ENCODE measurements around the gene ASB4.

DNA sequence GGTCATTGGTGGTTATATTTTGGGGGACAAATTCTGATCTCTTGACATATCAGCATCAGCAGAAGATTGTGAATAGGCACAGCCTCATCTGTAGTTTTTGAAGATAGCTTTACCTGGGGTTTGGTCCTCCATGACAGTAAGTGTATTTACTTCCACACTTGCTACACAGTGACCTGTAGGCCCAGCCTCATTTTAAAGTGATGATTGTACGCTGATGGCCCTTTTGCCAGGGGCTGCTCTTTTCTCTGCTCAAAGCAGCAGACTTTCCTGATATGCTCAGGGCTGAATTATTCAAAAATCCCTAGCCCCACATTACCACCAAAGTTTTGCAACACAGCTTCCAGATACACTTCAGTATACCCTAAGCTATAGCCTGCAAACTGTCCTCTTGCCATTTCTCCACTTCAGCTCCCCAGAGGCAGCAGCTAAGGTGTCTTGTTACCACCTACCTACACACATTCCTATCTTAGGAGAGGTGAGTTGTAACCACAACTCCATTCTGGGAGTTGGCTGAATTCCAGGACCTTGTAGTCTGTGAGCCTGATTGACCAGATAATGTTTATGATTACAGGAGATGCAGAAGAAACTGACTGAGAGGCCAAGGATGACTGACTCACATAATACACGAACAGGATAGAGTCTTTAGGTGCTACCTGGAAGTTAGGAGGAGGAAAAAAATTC lies 6.0 kb downstream of the ASB4 start:
- TF ChIP-seq, protein P1, sequence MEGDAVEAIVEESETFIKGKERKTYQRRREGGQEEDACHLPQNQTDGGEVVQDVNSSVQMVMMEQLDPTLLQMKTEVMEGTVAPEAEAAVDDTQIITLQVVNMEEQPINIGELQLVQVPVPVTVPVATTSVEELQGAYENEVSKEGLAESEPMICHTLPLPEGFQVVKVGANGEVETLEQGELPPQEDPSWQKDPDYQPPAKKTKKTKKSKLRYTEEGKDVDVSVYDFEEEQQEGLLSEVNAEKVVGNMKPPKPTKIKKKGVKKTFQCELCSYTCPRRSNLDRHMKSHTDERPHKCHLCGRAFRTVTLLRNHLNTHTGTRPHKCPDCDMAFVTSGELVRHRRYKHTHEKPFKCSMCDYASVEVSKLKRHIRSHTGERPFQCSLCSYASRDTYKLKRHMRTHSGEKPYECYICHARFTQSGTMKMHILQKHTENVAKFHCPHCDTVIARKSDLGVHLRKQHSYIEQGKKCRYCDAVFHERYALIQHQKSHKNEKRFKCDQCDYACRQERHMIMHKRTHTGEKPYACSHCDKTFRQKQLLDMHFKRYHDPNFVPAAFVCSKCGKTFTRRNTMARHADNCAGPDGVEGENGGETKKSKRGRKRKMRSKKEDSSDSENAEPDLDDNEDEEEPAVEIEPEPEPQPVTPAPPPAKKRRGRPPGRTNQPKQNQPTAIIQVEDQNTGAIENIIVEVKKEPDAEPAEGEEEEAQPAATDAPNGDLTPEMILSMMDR (conservative IDR thresholded peaks at IDR 0.05; ENCODE audit: low read depth, low read length): no peak
- no peak for TF ChIP-seq EZH2 (IDR thresholded peaks at IDR 0.05; ENCODE audit: low read length, unreplicated experiment)
- TF ChIP-seq EZH2phosphoT487 (IDR thresholded peaks at IDR 0.05; ENCODE audit: borderline replicate concordance, low read length): no peak

All from PC-3 (cell line).